MCF 10A (cell line): ENCODE measurements around the gene PDIA2. TPM values are rescaled to one million over a fixed set of nuclear protein-coding genes. Genes with fewer than 3 reads are reported as not detected.
A peak's percentile ranks its signal among the peaks of the same experiment; 100 is the strongest.

ENCODE experiments used
- BruUV-seq: library from RNA; stranded (reverse); fragments of 400-500 nt; replicated peaks from 2 replicates; lab custom pipeline; 2021; lab: Mats Ljungman, UMichigan
- CTCF ChIA-PET: fragments of 300-600 bp; sonication (Branson Sonifier 250); formaldehyde crosslinking; extraction: SDS; loops from one replicate; lab custom pipeline; 2021; ENCODE audit warnings: antibody characterized with exemption, inconsistent platforms; lab: Yijun Ruan, JAX
- POLR2A ChIA-PET: fragments of 300-600, 350-650 bp; sonication (Branson Sonifier 250); formaldehyde crosslinking; extraction: SDS; loops from one replicate; lab custom pipeline; 2020; ENCODE audit warnings: antibody characterized with exemption, inconsistent platforms; lab: Yijun Ruan, JAX
- DNase-seq: peaks from one replicate; pipeline ENCODE4 v3.0.0-alpha.2; 2018; ENCODE audit not compliant: unreplicated experiment
- H3K27ac Mint-ChIP-seq: one replicate; pipeline ENCODE4 v1.8.0; 2022; ENCODE audit warnings: mild to moderate bottlenecking, low read depth, mixed read lengths; ENCODE audit not compliant: unreplicated experiment
- H3K27me3 Mint-ChIP-seq: one replicate; pipeline ENCODE4 v1.8.0; 2022; ENCODE audit warnings: mixed read lengths; ENCODE audit not compliant: insufficient read depth, unreplicated experiment
- H3K36me3 Mint-ChIP-seq: one replicate; pipeline ENCODE4 v1.8.0; 2022; ENCODE audit warnings: mild to moderate bottlenecking, moderate library complexity, mixed read lengths; ENCODE audit not compliant: insufficient read depth, unreplicated experiment
- H3K4me1 Mint-ChIP-seq: one replicate; pipeline ENCODE4 v1.8.0; 2022; ENCODE audit warnings: mixed read lengths; ENCODE audit not compliant: insufficient read depth, unreplicated experiment
- H3K4me3 Mint-ChIP-seq: one replicate; pipeline ENCODE4 v1.8.0; 2022; ENCODE audit warnings: mild to moderate bottlenecking, moderate library complexity, mixed read lengths; ENCODE audit not compliant: unreplicated experiment
- H3K9me3 Mint-ChIP-seq: one replicate; pipeline ENCODE4 v1.8.0; 2022; ENCODE audit warnings: mixed read lengths; ENCODE audit not compliant: unreplicated experiment
- intact Hi-C: fragments of 100-400 bp; cut with micrococcal nuclease; formaldehyde crosslinking; loops from 2 replicates; pipeline ENCODE4 v1.14.1; 2022
- total RNA-seq: library from RNA; stranded (reverse); gene quantifications from 2 replicates; pipeline ENCODE4 v1.2.3, GENCODE V29; 2022
- TF ChIP-seq, protein P1 (sequence below): fragments of 200-600 bp; IDR thresholded peaks from one replicate; pipeline ENCODE4 v1.8.0; 2022; ENCODE audit warnings: antibody characterized with exemption, mild to moderate bottlenecking; ENCODE audit not compliant: unreplicated experiment

The PDIA2 gene
- total RNA-seq, 1 experiment from 2014 or later, result not detected

DNA sequence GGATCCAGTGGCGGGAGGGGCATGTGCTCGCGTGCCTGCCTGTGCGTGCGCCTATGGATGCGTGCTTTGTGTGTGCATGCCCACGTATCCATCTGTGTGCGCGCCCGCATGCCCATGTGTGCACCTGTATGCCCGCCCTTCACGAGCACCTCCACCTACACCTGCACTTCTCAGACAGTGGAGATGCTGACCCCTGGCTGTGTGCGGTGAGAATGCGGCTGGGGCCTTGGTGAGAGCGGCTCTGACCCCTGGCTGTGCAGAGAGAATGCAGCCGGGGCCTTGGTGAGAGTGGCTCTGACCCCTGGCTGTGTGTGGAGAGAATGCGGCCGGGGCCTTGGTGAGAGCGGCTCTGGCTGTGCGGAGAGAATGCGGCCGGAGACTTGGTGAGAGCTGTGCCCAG, 35.7 kb downstream of the PDIA2 start:
- ChIA-PET POLR2A (no interaction called here), CTCF (no interaction called here)
- H3K4me3 Mint-ChIP-seq, result no peak overlapping the region

DNA sequence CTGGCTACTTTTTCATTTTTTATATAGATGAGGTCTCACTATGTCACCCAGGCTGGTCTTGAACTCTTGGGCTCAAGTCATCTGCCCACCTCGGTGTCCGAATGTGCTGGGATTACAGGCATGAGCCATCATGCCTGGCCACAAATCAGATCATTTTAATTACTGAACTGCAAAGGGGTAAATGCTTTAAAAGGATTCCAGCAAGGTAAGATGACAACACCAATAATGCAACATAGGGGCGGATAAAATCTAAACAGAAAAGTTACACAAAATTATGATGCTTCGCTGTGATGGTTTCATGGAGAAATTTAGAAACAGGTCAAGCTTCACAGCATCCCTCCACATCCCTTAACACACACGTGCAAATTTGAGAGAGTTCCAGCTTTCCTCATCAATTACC, 37.2 kb downstream of the PDIA2 start:
- DNase-seq, result no peak
- Mint-ChIP-seq H3K4me1 (no peaks in the 10 kb centered on the region), H3K4me3 (no peak overlapping the region), H3K36me3 (peaks cover 14% of the 10 kb centered on the region), H3K9me3 (no peaks in the 10 kb centered on the region), H3K27me3 (no peaks in the 10 kb centered on the region), H3K27ac (no peak overlapping the region)
- ChIA-PET CTCF (no interaction called here), POLR2A (interaction anchor here (0.9 kb wide), 1 partner anchor 17 kb away, joined by 3 read pairs; no protein-coding TSS in a partner anchor)
- no TSS peak for BruUV-seq
- TF ChIP-seq, protein P1, sequence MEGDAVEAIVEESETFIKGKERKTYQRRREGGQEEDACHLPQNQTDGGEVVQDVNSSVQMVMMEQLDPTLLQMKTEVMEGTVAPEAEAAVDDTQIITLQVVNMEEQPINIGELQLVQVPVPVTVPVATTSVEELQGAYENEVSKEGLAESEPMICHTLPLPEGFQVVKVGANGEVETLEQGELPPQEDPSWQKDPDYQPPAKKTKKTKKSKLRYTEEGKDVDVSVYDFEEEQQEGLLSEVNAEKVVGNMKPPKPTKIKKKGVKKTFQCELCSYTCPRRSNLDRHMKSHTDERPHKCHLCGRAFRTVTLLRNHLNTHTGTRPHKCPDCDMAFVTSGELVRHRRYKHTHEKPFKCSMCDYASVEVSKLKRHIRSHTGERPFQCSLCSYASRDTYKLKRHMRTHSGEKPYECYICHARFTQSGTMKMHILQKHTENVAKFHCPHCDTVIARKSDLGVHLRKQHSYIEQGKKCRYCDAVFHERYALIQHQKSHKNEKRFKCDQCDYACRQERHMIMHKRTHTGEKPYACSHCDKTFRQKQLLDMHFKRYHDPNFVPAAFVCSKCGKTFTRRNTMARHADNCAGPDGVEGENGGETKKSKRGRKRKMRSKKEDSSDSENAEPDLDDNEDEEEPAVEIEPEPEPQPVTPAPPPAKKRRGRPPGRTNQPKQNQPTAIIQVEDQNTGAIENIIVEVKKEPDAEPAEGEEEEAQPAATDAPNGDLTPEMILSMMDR, result no peak
- intact Hi-C loops, result no loop called here

More for the DNA sequence above, 35.7 kb downstream of the PDIA2 start:
- H3K4me1 Mint-ChIP-seq, result no peaks in the 10 kb centered on the region
- DNase-seq, result no peak
- peaks cover 21% of the 10 kb centered on the region for H3K36me3 Mint-ChIP-seq
- TF ChIP-seq, protein P1, result no peak
- intact Hi-C loops, result no loop called here
- no peaks in the 10 kb centered on the region for H3K27me3 Mint-ChIP-seq
- H3K9me3 Mint-ChIP-seq, result no peaks in the 10 kb centered on the region
- H3K27ac Mint-ChIP-seq, result no peak overlapping the region
- no TSS peak for BruUV-seq

DNA sequence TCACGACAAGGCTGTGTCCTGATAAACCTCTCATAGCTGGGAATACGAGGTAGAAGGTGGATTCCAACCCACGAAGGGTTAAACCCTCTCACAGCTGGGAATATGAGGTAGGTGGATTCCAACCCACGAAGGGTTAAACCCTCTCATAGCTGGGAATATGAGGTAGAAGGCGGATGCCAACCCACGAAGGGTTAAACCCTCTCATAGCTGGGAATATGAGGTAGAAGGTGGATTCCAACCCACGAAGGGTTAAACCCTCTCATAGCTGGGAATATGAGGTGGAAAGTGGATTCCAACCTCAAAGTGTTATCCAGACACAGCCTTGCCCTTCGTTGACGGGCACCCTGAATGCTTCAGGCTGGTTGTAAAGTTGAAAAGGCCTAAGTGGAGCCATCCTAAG, 38.6 kb downstream of the PDIA2 start:
- intact Hi-C loops, result no loop called here
- DNase-seq, result no peak
- BruUV-seq, result no TSS peak
- H3K27me3 Mint-ChIP-seq, result no peaks in the 10 kb centered on the region
- no peak overlapping the region for H3K4me3 Mint-ChIP-seq
- H3K27ac Mint-ChIP-seq, result no peak overlapping the region
- no peaks in the 10 kb centered on the region for H3K4me1 Mint-ChIP-seq
- no peaks in the 10 kb centered on the region for H3K9me3 Mint-ChIP-seq
- ChIA-PET POLR2A (no interaction called here), CTCF (no interaction called here)
- TF ChIP-seq, protein P1, result no peak
- H3K36me3 Mint-ChIP-seq, result peaks cover 14% of the 10 kb centered on the region

DNA sequence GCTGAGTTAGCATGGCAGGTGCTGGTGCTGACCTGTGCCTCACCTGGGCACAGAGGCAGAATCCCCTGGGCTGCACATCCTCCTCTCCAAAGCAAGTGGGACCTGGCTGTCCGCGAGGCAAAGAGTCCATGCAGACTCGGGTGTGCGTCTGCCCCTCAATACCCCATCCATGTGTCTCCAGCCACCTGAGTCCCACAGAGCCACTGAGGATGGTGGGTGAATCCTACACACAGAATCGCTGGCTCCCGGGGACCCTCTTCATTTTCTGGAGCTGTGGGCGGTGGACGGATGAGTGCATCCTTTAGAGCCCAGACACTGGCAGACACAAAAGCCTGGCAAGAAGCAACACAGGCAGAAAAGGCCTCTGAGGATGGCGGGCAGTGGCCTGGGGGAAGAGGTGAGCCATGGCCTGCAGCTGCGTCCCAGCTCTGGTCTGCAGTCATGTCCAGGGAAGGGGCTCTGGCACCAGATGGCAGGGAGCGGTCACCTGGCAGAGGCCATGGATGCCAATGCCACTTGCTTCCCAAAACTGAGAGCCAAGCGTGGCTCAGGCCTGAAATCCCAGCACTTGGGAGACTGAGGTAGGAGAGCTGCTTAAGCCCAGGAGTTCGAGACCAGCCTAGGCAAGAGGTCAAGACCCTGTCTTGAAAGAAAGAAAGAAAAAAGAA, 39.6 kb downstream of the PDIA2 start:
- H3K36me3 Mint-ChIP-seq, result peaks cover 14% of the 10 kb centered on the region
- ChIA-PET CTCF (interaction anchor here (0.6 kb wide), 1 partner anchor 203 kb away, joined by 3 read pairs; no protein-coding TSS in a partner anchor), POLR2A (no interaction called here)
- no peak overlapping the region for H3K4me3 Mint-ChIP-seq
- TF ChIP-seq, protein P1, result no peak
- intact Hi-C loops, result no loop called here
- no peaks in the 10 kb centered on the region for H3K9me3 Mint-ChIP-seq
- no peaks in the 10 kb centered on the region for H3K27me3 Mint-ChIP-seq
- peak overlapping the region; percentile 35 for H3K27ac Mint-ChIP-seq
- no TSS peak for BruUV-seq
- no peaks in the 10 kb centered on the region for H3K4me1 Mint-ChIP-seq
- DNase-seq, result no peak
